HG03060 (cell line): ENCODE measurements around the gene LSM2.
"Not testable (repeated sequence)": the region's sequence is repeated elsewhere in the genome, so short reads cannot be mapped to it uniquely, and the experiment has no call there.

Source experiments
- ATAC-seq: cut with Tn5 transposase; IDR thresholded peaks from one replicate; pipeline ENCODE4 v1.9.1; 2021; ENCODE audit warnings: low read depth, moderate number of reproducible peaks; ENCODE audit not compliant: unreplicated experiment

Gene LSM2

DNA sequence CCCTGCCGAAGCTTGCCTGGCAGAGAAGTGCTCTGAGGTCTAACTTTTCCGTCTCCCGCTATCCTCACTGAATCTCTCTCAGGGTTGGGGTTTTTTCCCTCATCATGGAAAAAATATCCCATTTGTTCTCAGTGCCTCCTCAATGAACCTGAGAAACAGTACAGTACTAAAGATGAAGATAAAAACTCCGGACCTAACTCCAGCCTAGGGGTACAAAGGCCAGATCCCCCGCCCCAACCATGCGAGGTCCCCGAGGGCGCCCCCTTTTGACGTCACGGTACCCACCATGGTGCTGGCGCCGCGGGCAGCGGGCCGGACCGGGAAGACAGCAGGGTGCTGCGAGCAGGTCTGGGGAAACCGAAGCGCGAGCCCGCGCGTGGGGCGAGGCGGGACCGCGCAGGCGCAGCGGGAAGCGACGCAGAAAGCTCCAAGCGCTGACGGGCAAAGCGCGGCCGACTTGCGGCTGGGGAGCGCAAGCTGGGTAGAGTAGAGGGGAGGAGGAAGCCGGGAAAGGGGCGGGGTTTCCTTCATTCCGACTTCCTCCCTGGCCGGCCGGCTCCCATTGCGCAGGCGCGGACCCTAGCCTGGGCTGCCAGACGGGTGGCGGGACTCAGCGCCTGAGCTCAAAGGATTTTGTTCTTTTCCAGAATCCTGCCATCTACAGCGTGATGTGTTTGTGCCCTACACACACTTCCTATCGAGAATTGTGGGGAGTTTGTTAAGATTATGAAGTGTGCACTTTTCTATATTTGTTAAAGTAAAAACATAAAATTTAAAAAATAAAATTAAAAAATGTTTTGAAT lies at the start of gene LSM2:
LSM2 (minus strand) TSS at position 497 of the 803 bp plus-strand sequence; CDS start at position 288, 209 bp downstream.
- peak; percentile 76 for ATAC-seq

DNA sequence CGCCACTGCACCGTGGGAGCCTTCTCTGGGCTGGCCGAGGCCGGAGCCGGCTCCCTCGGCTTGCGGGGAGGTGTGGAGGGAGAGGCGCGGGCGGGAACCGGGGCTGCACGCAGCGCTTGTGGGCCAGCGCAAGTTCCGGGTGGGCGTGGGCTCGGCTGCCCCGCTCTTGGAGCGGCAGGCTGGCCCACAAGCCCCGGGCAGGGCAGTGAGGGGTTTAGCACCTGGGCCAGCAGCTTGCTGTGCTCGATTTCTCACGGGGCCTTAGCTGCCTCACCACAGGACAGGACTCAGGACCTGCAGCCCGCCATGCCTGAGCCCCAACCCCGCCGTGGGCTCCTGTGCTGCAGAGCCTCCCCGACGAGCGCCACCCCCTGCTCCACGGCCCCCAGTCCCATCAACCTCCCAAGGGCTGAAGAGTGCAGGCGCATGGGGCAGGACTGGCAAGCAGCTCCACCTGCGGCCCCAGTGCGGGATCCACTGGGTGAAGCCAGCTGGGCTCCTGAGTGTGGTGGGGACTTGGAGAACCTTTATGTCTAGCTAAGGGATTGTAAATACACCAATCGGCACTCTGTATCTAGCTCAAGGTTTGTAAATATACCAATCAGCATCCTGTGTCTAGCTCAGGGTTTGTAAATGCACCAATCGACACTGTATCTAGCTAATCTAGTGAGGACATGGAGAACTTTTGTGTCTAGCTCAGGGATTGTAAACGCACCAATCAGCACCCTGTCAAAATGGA lies 45.4 kb upstream of the LSM2 start:
- ATAC-seq: not testable (repeated sequence)

DNA sequence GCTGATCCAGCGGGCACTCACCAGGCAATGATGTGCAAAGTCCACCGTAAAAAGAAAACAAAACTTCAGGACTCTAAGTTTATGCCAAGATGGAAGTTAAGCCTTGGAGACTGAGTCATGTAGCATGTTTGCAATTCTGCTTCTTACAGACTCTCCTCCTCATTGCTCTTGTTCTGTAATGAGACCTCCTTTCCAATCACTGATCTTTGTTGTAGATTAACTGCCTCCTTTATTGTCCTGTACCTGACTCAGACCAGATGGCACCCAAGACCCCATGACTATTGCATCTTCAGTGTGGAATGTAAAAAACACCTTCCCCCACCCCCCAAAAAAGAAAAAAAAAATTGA lies 44.7 kb upstream of the LSM2 start:
- no peak for ATAC-seq

DNA sequence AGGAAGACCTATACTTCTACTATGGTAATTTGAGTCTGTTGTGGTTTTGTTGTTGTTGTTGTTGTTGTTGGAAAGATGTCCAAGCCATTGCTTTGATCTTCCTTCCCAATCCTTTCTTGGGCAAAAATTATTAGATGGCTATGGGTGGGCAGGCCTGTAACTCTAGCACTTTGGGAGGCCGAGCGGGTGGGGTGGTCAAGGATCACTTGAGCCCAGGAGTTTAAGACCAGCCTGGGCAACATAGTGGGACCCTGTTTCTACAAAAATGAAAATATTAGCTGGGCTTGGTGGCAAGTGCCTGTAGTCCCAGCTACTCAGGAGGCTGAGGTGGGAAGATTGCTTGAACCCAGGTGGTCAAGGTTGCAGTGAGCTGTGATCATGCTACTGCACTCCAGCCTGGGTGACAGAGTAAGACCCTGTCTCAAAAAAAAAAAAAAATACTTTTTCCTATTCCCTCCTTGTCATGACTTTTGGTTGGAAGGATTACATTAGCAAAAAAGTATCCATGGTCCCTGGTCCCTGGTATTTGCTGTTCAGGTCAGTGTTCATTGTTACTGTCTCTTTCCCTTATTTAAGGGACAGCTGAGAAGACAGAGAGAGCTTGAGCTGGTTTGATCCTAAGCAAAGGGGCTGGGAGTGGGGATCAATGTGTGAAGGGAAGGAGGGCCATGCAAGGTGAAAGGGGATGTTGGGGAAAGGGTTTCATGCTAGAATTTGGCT lies 44.2 kb upstream of the LSM2 start:
- no peak for ATAC-seq

DNA sequence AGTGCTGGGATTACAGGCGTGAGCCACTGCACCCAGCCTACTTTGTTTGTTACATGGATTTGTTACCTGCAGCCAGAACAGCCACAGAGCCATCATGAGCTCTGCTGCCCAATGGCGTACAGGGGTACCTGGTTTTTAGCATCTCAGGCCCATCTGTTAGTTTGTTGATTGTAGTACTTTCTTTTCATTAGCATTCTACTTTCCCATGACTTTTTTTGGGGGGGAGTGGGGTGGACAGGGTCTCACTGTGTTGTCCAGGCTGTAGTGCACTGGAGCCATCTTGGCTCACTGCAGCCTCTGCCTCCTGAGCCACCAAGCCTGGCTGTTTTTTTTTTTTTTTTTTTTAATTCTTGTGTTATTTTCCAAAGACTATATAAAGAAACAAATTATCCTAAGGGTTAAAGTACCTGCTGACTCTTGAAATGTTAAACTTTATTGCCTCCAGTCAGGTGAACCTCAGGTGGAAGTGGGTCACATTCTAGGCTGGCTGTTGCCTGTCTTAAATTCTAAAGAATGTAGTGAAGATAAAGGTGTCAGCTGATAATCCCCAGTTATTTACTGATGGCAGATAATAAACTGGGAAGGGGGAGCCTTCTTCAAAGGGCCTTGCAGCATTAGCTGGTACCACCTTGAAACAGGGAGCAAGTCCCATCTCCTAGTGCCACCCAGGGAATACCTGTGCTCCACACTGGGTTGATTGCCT lies 40.7 kb upstream of the LSM2 start:
- no peak for ATAC-seq

DNA sequence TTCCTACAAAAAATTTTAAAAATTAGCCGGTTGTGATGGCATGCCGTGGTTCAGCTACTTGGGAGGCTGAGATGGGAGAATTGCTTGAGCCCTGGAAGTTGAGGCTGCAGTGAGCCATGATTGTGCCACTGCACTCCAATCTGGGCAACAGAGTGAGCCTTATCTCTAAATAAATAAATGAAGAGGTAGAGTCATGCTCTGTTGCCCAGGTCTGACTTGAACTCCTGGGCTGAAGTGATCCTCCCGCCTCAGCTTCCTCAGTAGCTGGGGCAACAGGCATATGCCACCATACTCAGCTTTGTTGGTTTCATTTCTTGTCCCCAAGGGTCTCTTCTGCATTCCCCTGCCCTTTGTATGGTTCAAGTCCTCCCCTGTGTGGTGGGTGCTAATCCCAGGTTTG lies 37.7 kb upstream of the LSM2 start:
- ATAC-seq: no peak

DNA sequence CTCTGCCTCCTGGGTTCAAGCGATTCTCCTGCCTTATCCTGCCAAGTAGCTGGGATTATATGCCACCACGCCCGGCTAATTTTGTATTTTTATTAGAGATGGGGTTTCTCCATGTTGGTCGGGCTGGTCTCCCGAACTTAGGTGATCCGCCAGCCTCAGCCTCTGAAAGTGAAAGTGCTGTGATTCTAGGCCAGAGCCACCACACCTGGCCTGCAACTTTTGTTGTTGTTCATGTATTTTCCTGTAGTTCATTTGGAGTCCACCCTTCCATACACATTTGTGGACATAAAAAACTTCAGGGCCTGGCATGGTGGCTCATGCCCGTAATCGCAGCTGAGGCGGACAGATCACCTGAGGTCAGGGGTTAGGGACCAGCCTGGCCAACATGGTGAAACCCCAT lies 35.3 kb upstream of the LSM2 start:
- no peak for ATAC-seq

DNA sequence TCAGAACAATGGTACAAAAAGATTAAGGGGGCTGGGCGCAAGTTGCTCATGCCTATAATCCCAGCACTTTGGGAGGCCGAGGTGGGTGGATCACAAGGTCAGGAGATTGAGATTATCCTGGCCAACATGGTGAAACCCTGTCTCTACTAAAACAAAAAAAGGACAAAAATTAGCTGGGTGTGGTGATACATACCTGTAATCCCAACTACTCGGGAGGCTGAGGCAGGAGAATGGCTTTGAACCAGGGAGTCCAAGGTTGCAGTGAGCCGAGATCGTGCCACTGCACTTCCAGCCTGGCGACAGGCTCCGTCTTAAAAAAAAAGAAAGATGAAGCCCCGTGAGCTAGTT lies 33.0 kb upstream of the LSM2 start:
- not testable (repeated sequence) for ATAC-seq

DNA sequence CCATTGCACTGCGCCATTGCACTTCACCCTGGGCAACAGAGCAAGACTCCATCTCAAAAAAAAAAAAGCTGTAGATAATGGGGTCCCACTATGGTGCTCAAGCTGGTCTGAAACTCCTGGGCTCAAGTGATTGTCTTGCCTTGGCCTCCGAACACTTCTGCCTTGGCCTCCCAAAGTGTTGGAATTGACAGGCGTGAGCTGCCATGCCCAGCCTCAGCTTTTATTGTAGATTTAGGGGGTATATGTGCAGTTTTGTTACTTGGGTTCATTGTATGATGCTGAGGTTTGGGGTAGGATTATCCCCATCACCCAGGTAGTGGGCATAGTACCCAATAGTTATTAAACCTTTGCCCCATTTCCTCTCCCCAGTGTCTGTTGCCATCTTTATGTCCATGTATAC lies 32.2 kb upstream of the LSM2 start:
- ATAC-seq: no peak

DNA sequence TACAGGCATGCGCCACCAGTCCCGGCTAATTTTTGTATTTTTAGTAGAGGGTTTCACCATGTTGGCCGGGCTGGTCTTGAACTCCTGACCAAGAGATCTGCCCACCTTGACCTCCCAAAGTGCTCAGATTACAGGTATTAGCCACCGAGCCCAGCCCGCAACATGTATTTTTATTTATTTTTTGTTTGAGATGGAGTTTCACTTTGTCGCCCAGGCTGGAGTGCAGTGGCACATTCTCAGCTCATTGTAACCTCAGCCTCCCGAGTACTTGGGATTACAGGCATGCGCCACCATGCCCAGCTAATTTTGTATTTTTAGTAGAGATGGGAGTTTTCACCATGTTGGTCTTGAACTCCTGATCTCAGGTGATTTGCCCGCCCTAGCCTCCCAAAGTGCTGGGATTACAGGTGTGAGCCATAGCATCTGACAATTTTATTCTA lies 31.4 kb upstream of the LSM2 start:
- not testable (repeated sequence) for ATAC-seq

DNA sequence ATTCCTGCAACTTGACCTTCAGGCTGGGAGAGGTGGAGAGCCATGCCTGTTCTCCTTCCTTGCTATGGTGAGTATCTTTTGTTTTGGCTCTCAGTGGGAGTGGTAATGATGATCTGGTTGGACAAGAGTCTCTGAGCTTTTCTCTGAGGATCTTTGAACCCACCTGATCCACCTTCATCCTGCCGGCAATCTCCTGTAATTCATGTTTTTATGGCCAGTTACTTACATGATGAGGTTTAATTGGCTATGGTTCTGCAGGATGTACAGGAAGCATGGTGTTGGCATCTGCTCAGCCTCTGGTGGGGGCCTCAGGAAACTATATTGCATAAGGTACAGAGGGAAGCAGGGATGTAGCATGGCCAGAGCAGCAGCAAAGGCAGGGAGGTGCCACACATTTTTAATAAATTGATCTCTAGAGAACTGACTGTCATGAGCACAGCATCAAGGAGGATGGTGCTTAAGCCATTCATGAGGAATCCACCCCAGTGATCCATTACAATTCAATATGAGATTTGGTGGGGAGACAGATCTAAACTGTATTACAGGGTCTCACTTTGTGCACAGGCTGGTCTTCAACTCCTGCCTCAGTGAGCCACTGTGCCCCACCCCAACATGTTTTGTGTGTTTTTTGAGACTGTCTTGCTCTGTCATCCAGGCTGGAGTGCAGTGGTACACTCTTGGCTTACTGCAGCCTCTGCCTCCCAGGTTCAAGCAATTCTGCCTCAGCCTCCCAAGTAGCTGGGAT lies 30.8 kb upstream of the LSM2 start:
- ATAC-seq: no peak

DNA sequence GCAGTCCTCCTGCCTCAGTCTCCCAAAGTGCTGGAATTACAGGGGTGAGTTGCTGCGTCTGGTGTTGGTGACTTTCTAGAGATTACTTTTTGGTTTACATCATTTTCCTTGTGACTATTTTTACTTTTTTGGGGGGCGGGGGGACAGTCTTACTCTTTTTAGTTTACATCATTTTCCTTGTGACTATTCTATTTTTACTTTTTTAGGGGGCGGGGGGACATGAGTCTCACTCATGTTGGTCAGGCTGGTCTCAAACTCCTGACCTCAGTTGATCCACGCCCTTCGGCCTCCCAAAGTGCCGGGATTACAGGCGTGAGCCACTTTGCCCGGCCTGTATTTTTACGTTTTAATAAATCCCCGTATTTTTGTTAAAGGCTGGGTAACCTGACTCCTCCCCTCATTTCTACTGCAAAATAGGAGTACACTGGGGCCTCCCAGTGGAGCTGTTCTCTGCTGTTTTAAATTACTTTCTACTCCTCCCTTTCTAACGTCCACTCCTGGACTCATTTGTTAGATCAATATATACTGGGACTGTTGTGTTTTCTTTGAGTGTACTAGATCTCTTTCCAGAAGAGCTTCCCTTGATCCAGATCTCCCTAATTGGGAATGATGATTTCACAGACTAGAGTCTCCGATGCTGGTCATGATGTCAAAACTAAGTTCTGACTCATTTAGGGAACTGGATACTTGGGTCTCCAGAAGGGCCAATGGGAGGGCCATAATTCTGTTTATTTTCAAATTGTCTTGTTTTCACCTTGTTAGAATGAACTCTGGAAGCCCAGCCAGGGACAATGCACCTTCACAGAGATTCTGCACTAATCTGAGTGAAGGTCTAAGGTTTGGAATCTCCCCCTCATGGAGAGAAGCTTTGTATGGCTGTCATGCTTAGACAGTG lies 30.0 kb upstream of the LSM2 start:
- ATAC-seq: no peak

DNA sequence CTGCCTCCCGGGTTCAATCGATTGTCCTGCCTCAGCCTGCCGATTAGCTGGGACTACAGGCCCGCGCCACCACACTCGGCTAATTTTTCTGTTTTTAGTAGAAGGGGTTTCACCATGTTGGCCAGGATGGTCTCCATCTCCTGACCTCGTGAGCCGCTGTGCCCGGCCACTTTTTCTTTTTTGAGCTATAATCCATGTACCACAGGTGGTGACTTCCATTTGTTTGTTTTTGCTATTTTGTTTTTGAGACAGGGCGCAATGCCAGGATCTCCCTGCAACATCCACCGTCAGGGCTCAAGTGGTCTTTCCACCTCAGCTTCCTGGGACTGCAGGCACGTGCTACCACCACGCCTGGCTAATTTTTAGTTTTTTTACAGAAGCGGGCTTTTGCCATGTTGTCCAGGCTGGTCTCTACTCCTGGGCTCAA lies 29.3 kb upstream of the LSM2 start:
- ATAC-seq: no peak

DNA sequence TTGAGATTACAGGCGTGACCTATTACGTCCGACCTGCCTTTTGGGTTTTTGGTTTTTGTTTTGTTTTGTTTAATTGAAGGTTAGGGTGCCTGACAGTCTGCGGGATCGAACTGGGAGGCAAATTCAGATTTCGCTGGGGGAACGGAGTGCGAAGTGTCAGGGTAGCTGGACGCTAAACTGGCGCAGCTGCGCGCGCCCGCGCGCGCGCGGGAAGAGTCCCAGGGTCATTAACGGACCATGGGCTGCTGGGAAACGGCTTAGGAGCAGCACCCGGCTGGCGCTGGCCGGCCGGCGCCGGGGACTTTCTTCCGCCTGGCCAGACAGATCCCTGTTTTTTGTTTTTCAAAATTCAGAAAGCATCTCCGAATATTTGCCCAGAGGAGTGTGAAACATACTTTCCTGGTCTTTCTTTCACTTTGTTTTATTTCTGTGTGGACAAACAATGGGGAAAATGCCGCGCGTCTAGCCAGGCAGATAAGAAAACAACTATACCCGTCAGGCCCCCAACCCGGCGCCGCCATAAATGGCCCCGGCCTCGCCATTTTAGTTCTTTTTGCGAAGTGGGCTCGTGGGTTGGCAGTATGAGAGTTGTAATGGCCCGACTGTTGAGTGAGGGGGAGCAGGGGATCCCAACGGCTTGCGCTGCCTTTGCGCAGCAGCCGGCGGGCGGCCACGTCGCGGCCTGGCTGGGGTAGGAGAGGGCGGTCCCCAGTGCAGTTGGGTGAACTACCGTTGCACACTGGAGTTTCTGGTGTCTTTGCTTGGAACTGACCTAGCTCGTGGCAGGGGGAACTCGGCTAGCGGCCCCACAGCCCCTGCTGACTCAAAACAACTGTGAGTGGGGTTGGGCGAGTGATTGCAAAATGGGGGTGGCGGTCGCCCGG lies 27.8 kb upstream of the LSM2 start:
- ATAC-seq: no peak

DNA sequence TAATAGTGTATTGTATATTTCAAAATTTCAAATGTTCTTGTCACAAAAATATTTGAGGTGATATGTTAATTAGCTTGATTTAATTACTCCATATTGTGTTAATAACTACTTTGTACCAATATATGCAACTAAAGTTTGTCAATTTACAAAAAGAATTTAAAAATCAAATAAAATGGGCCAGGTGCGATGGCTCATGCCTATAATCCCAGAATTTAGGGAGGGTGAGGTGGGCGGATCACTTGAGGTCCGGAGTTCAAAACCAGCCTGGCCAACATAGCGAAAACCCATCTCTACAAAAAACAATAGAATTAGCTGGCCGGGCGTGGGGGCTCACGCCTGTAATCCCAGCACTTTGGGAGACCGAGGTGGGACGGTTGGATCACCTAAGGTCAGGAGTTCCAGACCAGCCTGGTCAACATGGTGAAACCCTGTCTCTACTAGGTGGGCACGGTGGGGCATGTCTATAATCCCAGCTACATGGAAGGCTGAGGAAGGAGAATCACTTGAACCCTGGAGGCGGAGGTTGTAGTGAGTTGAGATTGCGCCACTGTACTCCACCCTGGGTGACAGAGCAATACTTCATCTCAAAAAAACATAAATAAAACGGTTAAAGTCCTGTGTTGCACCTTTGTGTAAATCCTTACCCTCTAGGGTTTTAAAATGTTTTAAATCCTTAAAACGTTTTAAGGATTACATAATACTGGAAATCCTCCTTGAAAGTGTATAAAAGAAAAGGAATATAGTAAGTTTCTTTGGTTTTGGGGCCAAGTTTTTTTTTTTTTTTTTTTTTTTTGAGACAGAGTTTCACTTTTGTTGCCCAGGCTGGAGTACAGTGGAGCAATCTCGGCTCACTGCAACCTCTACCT lies 24.8 kb upstream of the LSM2 start:
- ATAC-seq: no peak

DNA sequence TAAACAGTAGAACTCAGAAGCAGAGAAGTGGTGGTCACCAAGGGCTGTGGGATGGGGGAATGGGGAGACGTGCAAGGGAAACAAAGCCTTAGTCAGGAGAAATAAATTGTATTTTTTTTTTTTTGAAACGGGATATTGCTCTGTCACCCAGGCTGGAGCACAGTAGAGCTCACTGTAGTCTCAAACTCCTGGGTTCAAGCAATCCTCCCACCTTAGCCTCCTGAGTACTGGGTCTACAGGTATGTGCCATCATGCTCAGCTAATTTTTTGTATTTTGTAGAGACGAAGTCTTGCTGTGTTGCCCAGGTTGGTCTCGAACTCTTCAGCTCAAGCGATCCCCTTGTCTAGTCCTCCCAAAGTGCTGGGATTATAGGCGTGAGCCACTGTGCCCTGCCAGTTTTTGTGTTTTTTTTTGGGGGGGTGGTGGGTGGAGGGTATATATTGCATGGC lies 24.1 kb upstream of the LSM2 start:
- ATAC-seq: no peak

DNA sequence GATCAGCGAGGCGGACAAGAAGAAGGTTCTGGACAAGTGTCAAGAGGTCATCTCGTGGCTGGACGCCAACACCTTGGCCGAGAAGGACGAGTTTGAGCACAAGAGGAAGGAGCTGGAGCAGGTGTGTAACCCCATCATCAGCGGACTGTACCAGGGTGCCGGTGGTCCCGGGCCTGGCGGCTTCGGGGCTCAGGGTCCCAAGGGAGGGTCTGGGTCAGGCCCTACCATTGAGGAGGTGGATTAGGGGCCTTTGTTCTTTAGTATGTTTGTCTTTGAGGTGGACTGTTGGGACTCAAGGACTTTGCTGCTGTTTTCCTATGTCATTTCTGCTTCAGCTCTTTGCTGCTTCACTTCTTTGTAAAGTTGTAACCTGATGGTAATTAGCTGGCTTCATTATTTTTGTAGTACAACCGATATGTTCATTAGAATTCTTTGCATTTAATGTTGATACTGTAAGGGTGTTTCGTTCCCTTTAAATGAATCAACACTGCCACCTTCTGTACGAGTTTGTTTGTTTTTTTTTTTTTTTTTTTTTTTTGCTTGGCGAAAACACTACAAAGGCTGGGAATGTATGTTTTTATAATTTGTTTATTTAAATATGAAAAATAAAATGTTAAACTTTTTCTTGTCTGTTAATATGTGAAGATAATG lies 23.0 kb upstream of the LSM2 start:
- ATAC-seq: no peak
